H1 (cell line): ENCODE data around the gene USH2A. TPM values are rescaled to one million over a fixed set of nuclear protein-coding genes. Genes with fewer than 3 reads are reported as not detected.

Experiments
- CTCF ChIA-PET: fragments of 300-600 bp; sonication (Branson Sonifier 250); formaldehyde crosslinking; loops from one replicate; lab custom pipeline; 2021; ENCODE audit not compliant: partially characterized antibody; lab: Charles Lee
- POLR2A ChIA-PET: fragments of 300-600 bp; sonication (Branson Sonifier 250); formaldehyde crosslinking; loops from one replicate; lab custom pipeline; 2021; ENCODE audit warnings: inconsistent platforms; ENCODE audit not compliant: partially characterized antibody; lab: Charles Lee
- DNase-seq, 2 experiments: peaks; one replicate each; pipeline versions ENCODE4 v3.0.0 to v3.0.0-alpha.2; 2010 to 2022; ENCODE audit warnings: low spot score in 2 of 2, low read depth in 1 of 2, mixed read lengths in 1 of 2
- FAIRE-seq: peaks from 2 replicates; lab custom pipeline; 2011; peaks lifted over from hg19 to GRCh38; lab: Jason Lieb, UNC
- H2AFZ ChIP-seq: 2 replicates; pipeline ENCODE4 v1.8.1; 2012; ENCODE audit warnings: low read length, inconsistent platforms
- H2AK5ac ChIP-seq: 2 replicates; pipeline ENCODE4 v1.6.1; 2013; ENCODE audit warnings: low read depth, low read length
- H2BK120ac ChIP-seq: replicated peaks from 2 replicates; pipeline ENCODE3; 2013; ENCODE audit warnings: low read depth, low read length, inconsistent platforms
- H2BK12ac ChIP-seq: 2 replicates; pipeline ENCODE4 v1.6.1; 2013; ENCODE audit warnings: low read depth, low read length
- H2BK15ac ChIP-seq: 2 replicates; pipeline ENCODE4 v1.6.1; 2013; ENCODE audit warnings: low read length
- H2BK20ac ChIP-seq: 2 replicates; pipeline ENCODE4 v1.6.1; 2013; ENCODE audit warnings: low read length
- H2BK5ac ChIP-seq: 2 replicates; pipeline ENCODE4 v1.6.1; 2013; ENCODE audit warnings: low read depth, low read length
- H3K14ac ChIP-seq: 2 replicates; pipeline ENCODE4 v1.6.1; 2013; ENCODE audit warnings: inconsistent platforms; ENCODE audit not compliant: insufficient read length
- H3K18ac ChIP-seq: 2 replicates; pipeline ENCODE4 v1.6.1; 2013; ENCODE audit warnings: low read length; ENCODE audit errors: extremely low read depth
- H3K23ac ChIP-seq: 2 replicates; pipeline ENCODE4 v1.6.1; 2013; ENCODE audit warnings: inconsistent platforms; ENCODE audit not compliant: insufficient read length
- H3K23me2 ChIP-seq: 2 replicates; pipeline ENCODE4 v1.6.1; 2013; ENCODE audit warnings: low read depth, low read length
- H3K27ac ChIP-seq: 2 replicates; pipeline ENCODE4 v1.6.1; 2011; ENCODE audit warnings: low read depth, low read length, inconsistent platforms
- H3K27me3 ChIP-seq, 4 experiments: replicated peaks in 1 of 4; 1 replicate in 1 of 4; 2 replicates in 3 of 4; pipeline versions ENCODE4 v1.6.1 to v1.8.1; 2011 to 2013; ENCODE audit warnings: low read length in 3 of 4, mild to moderate bottlenecking in 3 of 4, inconsistent platforms in 2 of 4, mixed read lengths in 2 of 4, moderate library complexity in 1 of 4; ENCODE audit not compliant: control insufficient read depth in 3 of 4, insufficient read depth in 3 of 4; ENCODE audit errors: extremely low read depth in 1 of 4
- H3K36me3 ChIP-seq, 4 experiments: 2 replicates each; pipeline versions ENCODE4 v1.6.1 to v1.8.1; 2011 to 2013; ENCODE audit warnings: mild to moderate bottlenecking in 4 of 4, low read length in 3 of 4, moderate library complexity in 2 of 4, control low read depth in 1 of 4, inconsistent platforms in 1 of 4; ENCODE audit not compliant: insufficient read depth in 4 of 4, control insufficient read depth in 2 of 4
- H3K4ac ChIP-seq: replicated peaks from 2 replicates; pipeline ENCODE3; 2013; ENCODE audit warnings: low read length, low read depth, mixed read lengths, inconsistent platforms; ENCODE audit not compliant: insufficient read length
- H3K4me1 ChIP-seq, 4 experiments: replicated peaks in 1 of 4; 1 replicate in 1 of 4; 2 replicates in 3 of 4; pipeline versions ENCODE4 v1.6.1 to v1.8.1; 2011 to 2013; ENCODE audit warnings: low read length in 3 of 4, inconsistent platforms in 2 of 4, mixed read lengths in 1 of 4; ENCODE audit not compliant: insufficient read depth in 4 of 4, control insufficient read depth in 3 of 4
- H3K4me2 ChIP-seq, 2 experiments: 2 replicates each; pipeline versions ENCODE4 v1.6.1 to v1.8.1; 2011 to 2013; ENCODE audit warnings: low read depth in 2 of 2, low read length in 2 of 2, control low read depth in 1 of 2, inconsistent platforms in 1 of 2, mild to moderate bottlenecking in 1 of 2; ENCODE audit not compliant: insufficient read depth in 1 of 2
- H3K4me3 ChIP-seq, 4 experiments: fragments of 200-600, 300-600 bp in 1 of 4; sonication (generic), shearing (Covaris generic), sonication (Bioruptor Twin) in 1 of 4; 2 replicates each; pipeline versions ENCODE4 v1.5.1 to v1.8.1; 2011 to 2016; ENCODE audit warnings: low read length in 4 of 4, low read depth in 3 of 4, control low read depth in 2 of 4, inconsistent platforms in 2 of 4, mild to moderate bottlenecking in 2 of 4, mixed read lengths in 1 of 4, moderate library complexity in 1 of 4; ENCODE audit not compliant: insufficient read depth in 2 of 4; ENCODE audit errors: extremely low read depth in 1 of 4
- H3K56ac ChIP-seq: replicated peaks from 2 replicates; pipeline ENCODE3; 2013; ENCODE audit warnings: low read depth, mild to moderate bottlenecking, mixed read lengths, low read length, inconsistent platforms; ENCODE audit not compliant: insufficient read length
- H3K79me1 ChIP-seq: 2 replicates; pipeline ENCODE4 v1.6.1; 2013; ENCODE audit warnings: low read depth, low read length, control low read depth
- H3K79me2 ChIP-seq, 2 experiments: 2 replicates each; pipeline versions ENCODE4 v1.6.1 to v1.8.1; 2012 to 2013; ENCODE audit warnings: low read length in 2 of 2, mild to moderate bottlenecking in 2 of 2, inconsistent platforms in 1 of 2; ENCODE audit not compliant: insufficient read depth in 2 of 2, control insufficient read depth in 1 of 2
- H3K9ac ChIP-seq, 4 experiments: replicated peaks in 1 of 4; 1 replicate in 1 of 4; 2 replicates in 3 of 4; pipeline versions ENCODE4 v1.6.1 to v1.8.1; 2011 to 2013; ENCODE audit warnings: low read depth in 3 of 4, low read length in 3 of 4, control low read depth in 2 of 4, mild to moderate bottlenecking in 2 of 4, moderate library complexity in 2 of 4, inconsistent platforms in 1 of 4; ENCODE audit errors: extremely low read depth in 1 of 4
- H3K9me3 ChIP-seq, 2 experiments: 2 replicates each; pipeline versions ENCODE4 v1.6.1 to v1.8.1; 2012 to 2013; ENCODE audit warnings: mild to moderate bottlenecking in 2 of 2, moderate library complexity in 2 of 2, control low read depth in 1 of 2, inconsistent platforms in 1 of 2, low read depth in 1 of 2, low read length in 1 of 2, mixed read lengths in 1 of 2; ENCODE audit not compliant: insufficient read depth in 2 of 2
- H4K20me1 ChIP-seq, 2 experiments: replicated peaks in 1 of 2; 2 replicates each; pipeline versions ENCODE3 to v1.8.1; 2011 to 2013; ENCODE audit warnings: inconsistent platforms in 2 of 2, low read length in 2 of 2, mild to moderate bottlenecking in 1 of 2; ENCODE audit not compliant: insufficient read depth in 2 of 2, control insufficient read depth in 1 of 2
- H4K5ac ChIP-seq: 2 replicates; pipeline ENCODE4 v1.6.1; 2013; ENCODE audit warnings: low read length, low read depth, mixed read lengths, inconsistent platforms; ENCODE audit not compliant: insufficient read length
- H4K8ac ChIP-seq: 2 replicates; pipeline ENCODE4 v1.8.0; 2013; ENCODE audit warnings: mild to moderate bottlenecking, moderate library complexity, low read length, inconsistent platforms; ENCODE audit not compliant: insufficient read depth; ENCODE audit errors: extremely low read depth
- H4K91ac ChIP-seq: replicated peaks from 2 replicates; pipeline ENCODE3; 2013; ENCODE audit warnings: low read length, mixed read lengths, inconsistent platforms; ENCODE audit not compliant: insufficient read length
- ASH2L ChIP-seq: fragments of 200-600, 300-600 bp; sonication (generic); IDR thresholded peaks from one replicate; pipeline ENCODE4 v1.7.1; 2017; ENCODE audit warnings: low read length
- CEBPB ChIP-seq: IDR thresholded peaks from 2 replicates; pipeline ENCODE4 v1.6.1; 2012; ENCODE audit warnings: low read depth, low read length
- CHD2 ChIP-seq: IDR thresholded peaks from 2 replicates; pipeline ENCODE4 v1.6.1; 2012; ENCODE audit warnings: low read length, improper control_type of control experiment
- CREB1 ChIP-seq: IDR thresholded peaks from 2 replicates; pipeline ENCODE4 v1.6.1; 2012; ENCODE audit warnings: inconsistent platforms
- CTBP2 ChIP-seq: IDR thresholded peaks from 2 replicates; pipeline ENCODE4 v1.7.0; 2011; ENCODE audit warnings: borderline replicate concordance, mild to moderate bottlenecking, moderate library complexity, mixed read lengths, low read length; ENCODE audit not compliant: insufficient read depth, insufficient read length
- HDAC2 ChIP-seq, 2 experiments: fragments of 300-600 bp in 1 of 2; sonication (generic) in 1 of 2; IDR thresholded peaks; 2 replicates each; pipeline ENCODE4 v1.6.1; 2011 to 2012; ENCODE audit warnings: low read depth in 2 of 2, low read length in 2 of 2, mild to moderate bottlenecking in 2 of 2, moderate library complexity in 2 of 2, borderline replicate concordance in 1 of 2, inconsistent platforms in 1 of 2
- KDM5A ChIP-seq: fragments of 200-600 bp; IDR thresholded peaks from 2 replicates; pipeline ENCODE4 v1.7.1; 2012; ENCODE audit warnings: mild to moderate bottlenecking, low read length, inconsistent platforms, mixed read lengths
- MAFK ChIP-seq: IDR thresholded peaks from 2 replicates; pipeline ENCODE4 v1.6.1; 2012; ENCODE audit warnings: low read depth, mild to moderate bottlenecking, improper control_type of control experiment, low read length
- RBBP5 ChIP-seq: IDR thresholded peaks from 2 replicates; pipeline ENCODE4 v1.7.1; 2012; ENCODE audit warnings: low read depth, mild to moderate bottlenecking, inconsistent platforms, low read length, moderate library complexity, borderline replicate concordance
- SP2 ChIP-seq: IDR thresholded peaks from 2 replicates; pipeline ENCODE4 v1.6.1; 2012; ENCODE audit warnings: mild to moderate bottlenecking, low read length, inconsistent platforms
- SP4 ChIP-seq: IDR thresholded peaks from 2 replicates; pipeline ENCODE4 v1.6.1; 2012; ENCODE audit warnings: low read length, inconsistent platforms
- TAF7 ChIP-seq: optimal IDR thresholded peaks from 2 replicates; pipeline ENCODE3; 2011; ENCODE audit warnings: low read depth, mild to moderate bottlenecking, inconsistent platforms, low read length, moderate library complexity, borderline replicate concordance
- TCF12 ChIP-seq: IDR thresholded peaks from 2 replicates; pipeline ENCODE4 v1.6.1; 2011; ENCODE audit warnings: low read depth, mild to moderate bottlenecking, low read length
- YY1 ChIP-seq: IDR thresholded peaks from 2 replicates; pipeline ENCODE4 v1.6.1; 2011; ENCODE audit warnings: low read depth, mild to moderate bottlenecking, low read length
- polyA plus RNA-seq, 7 experiments: library from polyadenylated mRNA; depleted of rRNA in 3 of 7; stranded (reverse) in 5 of 7; unstranded in 2 of 7; fragments of >200 nt in 5 of 7; fragments of 200-250 nt in 2 of 7; gene quantifications; 1 replicate in 5 of 7; 2 replicates in 1 of 7; 4 replicates in 1 of 7; pipeline versions ENCODE4 v1.2.1 to v1.2.3, GENCODE V29; 2011 to 2013; ENCODE audit warnings: missing spikeins in 2 of 7, mixed read lengths in 2 of 7
- total RNA-seq: library from RNA; stranded (reverse); fragmentation: NEBNext Ultra II Directional; extraction: Animal tissue kit (Norgen Biotek cat#: 25700); gene quantifications from 2 replicates; pipeline ENCODE4 v1.2.1, GENCODE V29; 2021
- TF ChIP-seq, protein P1 (sequence below): IDR thresholded peaks from 2 replicates; pipeline ENCODE4 v1.6.1; 2011; ENCODE audit warnings: low read depth, mild to moderate bottlenecking, low read length; ENCODE audit not compliant: insufficient read depth

Gene USH2A
- total and polyA plus RNA-seq, 2 of the 8 experiments (the other 6 are each of a cell fraction or from before 2014, with no cell fraction given) = 0.02 to 0.17 TPM

DNA sequence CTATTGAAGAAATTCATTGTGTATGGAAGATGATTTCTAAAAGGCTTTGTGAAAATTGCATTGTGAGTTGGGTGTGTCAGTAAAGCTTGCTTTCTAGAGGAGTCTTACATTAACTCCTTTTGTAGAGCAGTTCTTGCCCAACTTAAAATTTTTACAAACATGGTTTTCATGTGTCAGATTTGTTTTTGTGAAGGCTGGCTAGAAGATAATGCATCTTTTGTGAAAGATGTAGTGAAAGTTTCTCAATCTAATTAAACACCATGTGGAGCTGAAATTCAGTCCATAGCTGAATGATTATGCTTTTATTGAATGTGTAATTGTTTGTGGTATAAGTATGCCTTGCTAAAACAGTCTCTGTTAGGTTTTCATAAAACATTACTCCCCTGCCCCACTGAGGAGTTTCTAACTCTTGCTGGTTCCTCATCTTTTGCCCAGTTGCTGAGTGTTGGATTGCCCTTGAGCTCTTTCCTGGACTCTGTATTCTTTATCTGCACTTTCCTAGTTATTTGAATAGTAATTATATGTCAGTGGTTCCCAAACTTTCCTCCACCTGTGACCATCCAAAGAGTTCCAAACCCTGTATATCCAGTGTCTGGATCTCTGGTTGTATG, 818.1 kb downstream of the USH2A start:
- CTCF ChIA-PET = interaction anchor here (0.7 to 1.5 kb wide), 5 partner anchors 14 to 102 kb away, joined by 3 to 4 read pairs (median 3); no protein-coding TSS in a partner anchor
- Histone ChIP-seq H3K18ac (no peak overlapping the region), H3K36me3 (peaks cover 0 to 51% (median 10%) of the 10 kb centered on the region in 4 experiments; a peak in 5 of 8 replicates)
- TF ChIP-seq SP4 = no peak
- no peak for TF ChIP-seq RBBP5
- no peak for TF ChIP-seq MAFK
- no peak for TF ChIP-seq SP2
- no peak for TF ChIP-seq YY1
- no peak for TF ChIP-seq TAF7
- TF ChIP-seq HDAC2 (IDR thresholded peaks at IDR 0.05; ENCODE audit: borderline replicate concordance in 1 of 2, low read depth in 2 of 2, low read length in 2 of 2) = no peak
- no peak for TF ChIP-seq CTBP2
- TF ChIP-seq, protein P1, sequence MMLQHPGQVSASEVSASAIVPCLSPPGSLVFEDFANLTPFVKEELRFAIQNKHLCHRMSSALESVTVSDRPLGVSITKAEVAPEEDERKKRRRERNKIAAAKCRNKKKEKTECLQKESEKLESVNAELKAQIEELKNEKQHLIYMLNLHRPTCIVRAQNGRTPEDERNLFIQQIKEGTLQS = no peak
- TF ChIP-seq TCF12 = no peak
- no peak for TF ChIP-seq CHD2
- TF ChIP-seq ASH2L = no peak
- TF ChIP-seq CREB1 = no peak
- no peak for TF ChIP-seq KDM5A
- TF ChIP-seq CEBPB = no peak

More for the DNA sequence above, 818.1 kb downstream of the USH2A start:
- H2AFZ ChIP-seq = no peak overlapping the region
- no peak overlapping the region for H4K91ac ChIP-seq
- no peak overlapping the region for H3K4me3 ChIP-seq
- no peak overlapping the region for H2AK5ac ChIP-seq
- H4K8ac ChIP-seq = no peak overlapping the region
- no peak overlapping the region for H2BK20ac ChIP-seq
- no peaks in the 10 kb centered on the region for H4K20me1 ChIP-seq
- H2BK15ac ChIP-seq = no peak overlapping the region
- H2BK12ac ChIP-seq = no peak overlapping the region
- POLR2A ChIA-PET = interaction anchor here (0.7 kb wide), 1 partner anchor 32 kb away, joined by 3 read pairs; no protein-coding TSS in a partner anchor
- no peaks in the 10 kb centered on the region for H3K79me1 ChIP-seq
- DNase-seq (no peak), FAIRE-seq (no peak)
- no peaks in the 10 kb centered on the region for H3K9me3 ChIP-seq
- no peaks in the 10 kb centered on the region for H3K79me2 ChIP-seq
- H2BK5ac ChIP-seq = no peak overlapping the region
- no peak overlapping the region for H2BK120ac ChIP-seq
- no peak overlapping the region for H3K9ac ChIP-seq
- H3K23me2 ChIP-seq = no peaks in the 10 kb centered on the region
- no peaks in the 10 kb centered on the region for H3K27me3 ChIP-seq
- H3K23ac ChIP-seq = no peak overlapping the region
- no peak overlapping the region for H3K56ac ChIP-seq
- H3K4ac ChIP-seq = no peak overlapping the region
- H3K14ac ChIP-seq = no peak overlapping the region
- H3K4me1 ChIP-seq = peaks cover 0 to 3% (median 1%) of the 10 kb centered on the region in 4 experiments; a peak in 3 of 7 replicates
- no peak overlapping the region for H3K27ac ChIP-seq
- no peak overlapping the region for H4K5ac ChIP-seq
- no peak overlapping the region for H3K4me2 ChIP-seq
